ENCODE data around the gene INHBA.

INHBA gene

GRCh38 chr7:41710838-41711237 is 7.9 kb upstream of the INHBA start:
- no peak for DNase-seq

GRCh38 chr7:41709621-41710020 is 6.7 kb upstream of the INHBA start:
- DNase-seq: no peak

- DNase-seq: no peak
Observed at GRCh38 chr7:41708581-41709358, 5.9 kb upstream of the INHBA start.

- DNase-seq: no peak
Observed at GRCh38 chr7:41706228-41706930, 3.5 kb upstream of the INHBA start.

- peak in 1 of 2 experiments; percentile 10 for DNase-seq
Observed at GRCh38 chr7:41705109-41705901, 2.4 kb upstream of the INHBA start.

GRCh38 chr7:41701068-41701941 is 1.6 kb downstream of the INHBA start:
- no peak for DNase-seq

- no peak for DNase-seq
Observed at GRCh38 chr7:41700044-41700471, 2.8 kb downstream of the INHBA start.

GRCh38 chr7:41699516-41699915 is 3.4 kb downstream of the INHBA start:
- no peak for DNase-seq

- DNase-seq: no peak
Observed at GRCh38 chr7:41698726-41699125, 4.2 kb downstream of the INHBA start.

GRCh38 chr7:41698114-41698513 is 4.8 kb downstream of the INHBA start:
- no peak for DNase-seq

- DNase-seq: peak; percentile 25 to 28
Observed at GRCh38 chr7:41696323-41696916, 6.5 kb downstream of the INHBA start.

- DNase-seq: no peak
Observed at GRCh38 chr7:41695661-41696322, 7.1 kb downstream of the INHBA start.

- no peak for DNase-seq
Observed at GRCh38 chr7:41694495-41694894, 8.4 kb downstream of the INHBA start.

- DNase-seq: peak in 1 of 2 experiments; percentile 3
Observed at GRCh38 chr7:41693150-41693997, 9.5 kb downstream of the INHBA start.

- DNase-seq: no peak
Observed at GRCh38 chr7:41692251-41692650, 10.6 kb downstream of the INHBA start.

GRCh38 chr7:41691286-41692190 is 11.4 kb downstream of the INHBA start:
- DNase-seq: no peak

GRCh38 chr7:41689815-41690214 is 13.1 kb downstream of the INHBA start:
- DNase-seq: no peak

GRCh38 chr7:41688906-41689305 is 14.0 kb downstream of the INHBA start:
- no peak for DNase-seq

GRCh38 chr7:41688012-41688625 is 14.8 kb downstream of the INHBA start:
- no peak for DNase-seq
